Islet precursor cell (in vitro differentiated cells): ENCODE data around the gene POLR3H.
"Not testable (repeated sequence)": the region's sequence is repeated elsewhere in the genome, so short reads cannot be mapped to it uniquely, and the experiment has no call there.

Source experiments
- DNase-seq: peaks from one replicate; pipeline ENCODE4 v3.0.0-alpha.2; 2018

The POLR3H gene, protein sequence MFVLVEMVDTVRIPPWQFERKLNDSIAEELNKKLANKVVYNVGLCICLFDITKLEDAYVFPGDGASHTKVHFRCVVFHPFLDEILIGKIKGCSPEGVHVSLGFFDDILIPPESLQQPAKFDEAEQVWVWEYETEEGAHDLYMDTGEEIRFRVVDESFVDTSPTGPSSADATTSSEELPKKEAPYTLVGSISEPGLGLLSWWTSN

DNA sequence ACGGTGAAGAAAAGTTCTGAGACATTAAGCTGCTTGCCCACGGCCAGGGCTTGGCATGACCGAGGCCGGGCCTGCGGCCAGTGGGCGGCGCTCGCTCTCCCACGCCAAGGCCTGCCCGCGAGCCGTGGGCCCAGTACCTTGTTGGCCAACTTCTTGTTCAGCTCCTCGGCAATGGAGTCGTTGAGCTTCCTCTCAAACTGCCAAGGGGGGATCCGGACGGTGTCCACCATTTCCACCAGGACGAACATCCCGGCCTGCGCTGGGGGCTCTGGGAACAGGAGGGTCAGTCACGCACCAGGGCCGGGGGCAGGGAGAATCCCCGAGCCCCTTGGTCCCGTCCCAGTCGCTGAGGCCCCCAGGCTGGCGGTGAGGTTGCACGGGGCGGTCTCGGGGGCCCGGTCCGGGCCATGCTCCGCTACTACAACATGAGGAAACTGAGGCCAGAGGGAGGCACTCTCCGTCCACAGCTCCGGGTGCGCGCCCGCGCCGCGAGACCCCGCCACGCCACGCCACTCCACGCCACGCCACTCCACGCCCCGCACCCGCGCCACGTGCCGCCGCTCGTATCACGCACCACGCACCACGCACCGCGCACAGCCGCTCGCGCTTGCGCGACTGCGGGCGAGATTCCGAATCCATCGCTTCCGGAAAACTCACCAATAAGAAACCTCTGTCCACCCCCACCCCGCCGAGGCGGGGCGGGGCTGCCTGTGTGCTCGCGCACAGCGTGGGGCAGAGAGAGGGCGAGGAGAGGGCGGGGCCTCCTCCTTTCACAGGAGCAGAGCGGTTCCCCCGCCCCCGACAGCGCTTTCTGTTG, at the start of gene POLR3H:
POLR3H (minus strand) TSS at position 617 of the 817 bp plus-strand sequence; CDS start at position 248, 369 bp downstream.
- peak; percentile 99 for DNase-seq

DNA sequence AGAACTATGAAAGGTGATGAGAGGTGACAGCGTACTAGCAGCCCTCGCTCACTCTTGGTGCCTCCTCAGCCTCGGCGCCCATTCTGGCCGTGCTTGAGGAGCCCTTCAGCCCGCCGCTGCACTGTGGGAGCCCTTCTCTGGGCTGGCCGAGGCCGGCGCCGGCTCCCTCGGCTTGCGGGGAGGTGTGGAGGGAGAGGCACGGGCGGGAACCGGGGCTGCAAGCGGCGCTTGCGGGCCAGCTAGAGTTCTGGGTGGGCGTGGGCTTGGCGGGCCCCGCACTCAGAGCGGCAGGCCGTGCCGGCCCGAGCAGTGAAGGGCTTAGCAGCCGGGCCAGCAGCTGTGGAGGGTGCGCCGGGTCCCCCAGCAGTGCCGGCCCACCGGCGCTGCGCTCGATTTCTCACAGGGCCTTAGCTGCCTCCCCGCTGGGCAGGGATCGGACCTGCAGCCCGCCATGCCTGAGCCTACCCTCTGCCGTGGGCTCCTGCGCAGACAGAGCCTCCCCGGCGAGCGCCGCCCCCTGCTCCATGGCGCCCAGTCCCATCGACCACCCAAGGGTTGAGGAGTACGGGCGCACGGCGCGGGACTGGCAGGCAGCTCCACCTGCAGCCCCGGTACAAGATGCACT, 49.2 kb upstream of the POLR3H start:
- not testable (repeated sequence) for DNase-seq

DNA sequence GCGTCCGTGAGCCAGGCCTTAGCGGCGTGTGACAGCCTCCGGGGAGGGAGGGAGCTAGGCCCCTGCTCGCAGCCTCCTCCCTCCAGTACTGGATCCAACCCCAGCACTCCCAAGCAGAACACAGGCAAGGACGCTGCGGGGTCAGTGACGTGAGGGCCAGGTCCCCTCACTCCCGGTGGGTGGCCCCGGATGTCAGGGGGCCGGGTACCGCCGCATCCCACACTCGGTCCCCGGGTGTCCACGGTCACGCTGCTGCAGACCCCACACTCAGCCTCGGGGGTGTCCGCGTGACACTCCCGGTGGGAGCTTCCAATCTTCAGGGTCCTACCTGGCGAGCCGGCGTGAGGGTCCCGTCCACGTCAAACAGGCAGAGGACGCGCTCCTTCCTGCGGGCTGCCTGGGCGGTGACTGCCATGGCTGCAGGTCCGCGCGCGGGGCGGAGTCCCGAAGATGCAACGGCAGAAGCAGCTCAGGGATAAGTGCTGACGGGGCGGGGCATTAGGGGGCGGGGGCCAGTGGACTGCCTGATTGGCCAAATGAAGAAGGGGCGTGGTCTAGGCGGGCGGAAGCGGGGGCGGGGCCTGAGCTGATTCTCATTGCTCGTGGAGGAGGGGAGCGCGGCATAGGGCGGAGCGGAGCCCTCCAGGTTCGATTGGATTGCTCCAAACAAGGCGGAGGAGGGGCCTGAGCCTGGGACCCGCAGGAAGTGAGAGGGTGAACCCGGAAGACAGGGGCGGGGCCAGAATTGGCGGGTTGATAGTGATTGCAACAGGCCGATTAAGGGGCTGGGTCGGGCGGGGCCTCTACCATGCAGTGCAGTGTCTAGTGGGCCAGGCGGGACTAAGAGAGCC, 45.3 kb upstream of the POLR3H start, which contains the start of gene PMM1:
PMM1 (minus strand) TSS at position 450 of the 851 bp plus-strand sequence; CDS start at position 415, 35 bp downstream.
- peak; percentile 100 for DNase-seq

DNA sequence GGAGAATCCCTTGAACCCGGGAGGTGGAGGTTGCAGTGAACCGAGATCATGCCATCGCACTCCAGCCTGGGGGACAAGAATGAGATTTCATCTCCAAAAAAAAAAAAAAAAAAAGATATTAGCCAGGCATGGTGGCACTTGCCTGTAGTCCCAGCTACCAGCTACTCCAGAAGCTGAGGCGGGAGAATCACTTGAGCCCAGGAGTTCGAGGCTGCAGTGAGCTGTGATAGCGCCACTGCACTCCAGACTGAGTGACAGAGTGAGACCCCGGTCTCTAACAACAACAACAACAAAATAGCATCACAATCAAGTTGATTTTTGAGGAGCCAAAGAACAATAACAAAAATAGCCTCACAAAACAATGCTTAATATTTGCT, 43.1 kb upstream of the POLR3H start:
- no peak for DNase-seq

DNA sequence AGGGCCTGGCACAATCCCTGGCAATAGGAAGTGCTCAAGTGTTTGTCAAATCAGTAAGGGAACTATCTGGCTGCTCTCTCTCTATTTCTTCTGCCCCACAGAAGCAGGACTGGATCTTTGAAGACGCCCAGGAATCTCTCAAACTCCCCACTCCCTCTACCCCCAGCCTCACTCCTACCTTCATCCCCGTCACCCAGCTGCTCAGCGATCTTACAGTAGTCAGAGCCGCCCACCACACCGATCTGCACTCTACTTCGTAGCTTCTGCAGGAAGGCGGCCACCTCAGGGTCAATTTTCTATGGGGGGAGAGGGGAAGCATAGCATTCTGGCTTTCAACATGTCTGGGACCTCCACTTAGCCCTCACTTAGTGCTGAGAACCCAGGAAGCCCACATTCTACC, 41.6 kb upstream of the POLR3H start:
- no peak for DNase-seq

DNA sequence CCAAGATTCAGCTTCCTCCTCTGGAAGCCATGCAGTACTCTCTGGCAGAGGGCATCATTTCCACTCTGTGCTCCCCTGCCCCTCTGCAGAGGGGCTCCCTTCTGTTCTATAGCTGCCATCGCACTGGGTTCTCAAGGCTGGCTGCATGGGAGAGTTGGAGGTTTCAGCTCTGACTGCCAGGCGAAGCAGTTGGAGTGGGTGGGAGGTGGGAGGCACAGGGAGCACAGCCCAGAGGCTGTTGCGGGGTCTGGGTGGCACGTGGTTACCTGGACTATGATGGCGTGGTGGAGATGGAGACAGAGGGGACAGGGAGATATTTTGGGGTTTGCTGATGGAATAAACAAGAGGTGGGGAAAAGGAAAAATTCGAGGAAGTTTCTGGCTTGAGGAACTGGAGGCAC, 40.6 kb upstream of the POLR3H start:
- DNase-seq: no peak

DNA sequence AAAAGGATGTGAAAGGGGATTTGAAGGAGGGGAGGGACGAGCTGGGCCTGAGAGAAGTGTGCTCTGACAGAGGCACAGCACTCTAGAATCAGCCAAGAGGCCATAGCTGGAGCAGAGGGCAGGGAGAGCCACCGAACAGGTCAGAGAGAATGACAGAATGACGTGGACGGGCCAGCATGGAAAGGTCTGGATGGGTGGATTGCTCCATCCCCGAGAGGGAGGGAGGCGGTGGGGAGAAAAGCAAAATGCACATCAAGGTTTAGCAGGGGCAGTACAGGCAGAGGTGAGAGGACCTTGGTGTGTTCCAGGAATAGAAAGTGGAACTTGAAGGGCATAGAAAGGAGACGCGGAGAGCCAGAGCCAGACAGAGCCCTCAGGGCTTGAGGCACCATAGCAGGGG, 38.4 kb upstream of the POLR3H start:
- DNase-seq: no peak

DNA sequence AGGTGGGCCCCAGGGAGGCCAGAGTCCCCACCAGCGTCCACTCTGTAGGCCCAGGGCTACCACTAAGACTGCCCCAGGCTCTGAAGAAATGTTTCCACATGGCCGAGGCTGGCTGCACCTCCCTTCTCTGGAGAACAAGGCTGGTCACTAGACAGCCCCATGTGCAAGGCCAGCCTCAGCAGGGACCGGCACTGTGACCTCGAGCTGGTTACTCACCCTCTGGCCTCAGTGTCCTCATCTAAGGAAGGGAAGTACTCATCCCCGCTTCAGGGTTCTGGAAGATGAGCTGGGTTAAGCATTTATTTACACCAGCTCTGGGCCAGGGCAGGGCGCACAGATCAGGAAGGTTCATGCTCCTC, 35.7 kb upstream of the POLR3H start:
- no peak for DNase-seq

DNA sequence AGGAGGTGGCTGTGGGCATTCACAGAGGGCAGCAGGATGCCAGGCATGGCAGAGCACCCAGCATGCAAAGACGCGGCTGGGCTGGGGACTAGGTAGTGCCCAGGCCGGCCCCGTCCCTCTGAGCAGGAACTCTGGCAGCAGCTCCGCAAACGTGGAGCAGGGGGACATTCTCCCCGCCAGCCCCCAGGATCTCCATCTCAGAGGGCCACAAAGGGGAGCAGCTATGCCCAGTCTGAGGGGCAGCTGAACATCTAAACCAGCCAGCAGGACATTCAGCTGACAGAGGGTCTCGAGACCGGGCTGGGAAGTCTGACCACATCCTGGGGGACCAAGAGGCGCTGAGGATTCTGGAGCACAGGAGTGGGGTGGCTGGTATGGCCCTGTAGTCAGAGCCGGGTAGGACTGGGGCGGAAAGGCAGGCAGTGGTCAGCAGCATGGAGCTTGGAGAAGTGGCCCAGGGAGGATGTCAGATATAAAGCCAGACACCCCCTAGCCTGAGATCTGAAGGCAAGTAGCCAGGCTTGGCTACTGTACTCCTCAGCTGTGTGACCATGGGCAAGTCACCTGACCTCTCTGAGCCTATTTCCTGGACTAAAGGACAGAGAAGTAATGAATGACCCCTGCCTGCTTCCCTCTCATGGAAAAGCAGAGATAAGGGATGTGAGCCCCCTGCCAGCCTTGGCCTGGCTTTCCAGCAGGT, 35.2 kb upstream of the POLR3H start:
- DNase-seq: no peak

DNA sequence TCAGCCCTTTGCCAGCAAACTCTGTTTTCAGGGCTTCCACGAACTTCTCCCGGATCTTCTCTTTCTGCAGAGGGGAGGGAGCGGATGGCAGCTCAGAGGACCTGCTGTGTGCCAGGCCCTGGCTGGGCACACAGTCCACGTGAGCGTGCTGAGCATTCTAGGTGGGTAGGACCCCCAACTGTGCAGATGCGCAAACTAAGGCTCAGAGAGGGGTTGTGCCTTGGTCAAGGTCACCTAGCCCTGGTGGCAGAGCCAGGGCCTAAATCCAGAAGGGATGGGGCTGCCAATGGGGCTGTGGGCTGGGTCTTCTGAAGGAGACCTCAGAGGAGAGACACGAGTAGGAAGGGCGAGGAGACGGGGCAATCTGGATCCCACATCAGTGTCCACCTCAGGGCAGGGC, 34.5 kb upstream of the POLR3H start:
- DNase-seq: no peak

DNA sequence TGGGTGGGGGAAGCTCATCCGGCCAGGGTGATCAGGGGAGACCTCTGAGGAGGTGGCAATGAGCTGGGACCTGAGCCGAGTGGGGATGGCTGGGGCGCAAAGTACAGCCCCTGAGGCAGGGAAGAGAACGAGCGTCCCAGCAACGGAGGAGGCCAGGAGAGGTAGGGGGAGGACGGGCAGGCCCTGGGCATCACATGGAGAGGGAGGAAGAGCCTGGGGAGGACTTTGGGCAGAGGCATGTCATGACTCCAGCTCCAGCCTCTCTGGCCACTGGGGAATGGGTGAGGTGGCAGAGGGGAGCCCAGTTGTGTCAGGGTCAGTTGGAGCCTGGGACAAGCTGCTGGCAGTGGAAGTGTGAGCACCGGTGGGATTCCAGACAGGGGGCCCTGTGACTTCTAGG, 33.8 kb upstream of the POLR3H start:
- no peak for DNase-seq

DNA sequence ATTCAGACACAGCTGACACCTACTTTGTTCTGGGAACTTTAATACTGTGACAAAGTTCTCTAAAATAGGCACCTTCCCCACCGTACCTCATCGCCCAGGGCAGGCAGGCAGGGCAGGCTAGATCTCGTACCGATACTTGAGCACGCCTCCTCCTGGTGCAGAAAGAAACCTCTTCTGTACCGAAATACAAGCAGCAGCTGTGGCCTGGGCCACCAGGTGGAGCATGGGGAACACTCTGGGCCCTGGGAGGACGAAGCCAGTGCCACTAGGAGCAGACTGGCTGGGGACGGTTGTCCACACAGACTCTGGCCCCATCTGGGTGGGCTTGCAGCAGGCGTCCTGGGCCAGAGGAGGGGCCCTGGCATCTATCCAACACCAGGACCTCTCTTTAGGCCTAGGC, 32.6 kb upstream of the POLR3H start:
- peak; percentile 90 for DNase-seq

DNA sequence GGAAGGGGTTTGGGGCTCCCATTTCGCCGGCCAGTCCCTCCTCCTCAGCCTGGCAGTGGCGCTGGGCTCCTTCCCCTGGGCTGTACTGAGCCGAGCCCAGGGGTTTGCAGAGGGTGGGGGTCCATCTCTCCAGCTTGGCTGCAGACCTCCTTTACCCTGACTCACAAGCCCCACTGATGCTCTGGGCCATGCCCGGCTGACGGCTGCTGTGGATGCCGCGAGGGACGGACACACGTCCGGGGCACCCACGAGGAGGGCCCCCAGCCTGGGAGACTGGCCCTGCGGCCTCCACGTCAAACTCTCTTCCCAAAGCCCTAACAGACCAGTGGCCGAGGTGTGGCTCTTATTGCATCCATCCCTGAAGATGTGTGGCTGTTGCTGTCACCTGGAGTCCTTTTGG, 31.3 kb upstream of the POLR3H start:
- no peak for DNase-seq

DNA sequence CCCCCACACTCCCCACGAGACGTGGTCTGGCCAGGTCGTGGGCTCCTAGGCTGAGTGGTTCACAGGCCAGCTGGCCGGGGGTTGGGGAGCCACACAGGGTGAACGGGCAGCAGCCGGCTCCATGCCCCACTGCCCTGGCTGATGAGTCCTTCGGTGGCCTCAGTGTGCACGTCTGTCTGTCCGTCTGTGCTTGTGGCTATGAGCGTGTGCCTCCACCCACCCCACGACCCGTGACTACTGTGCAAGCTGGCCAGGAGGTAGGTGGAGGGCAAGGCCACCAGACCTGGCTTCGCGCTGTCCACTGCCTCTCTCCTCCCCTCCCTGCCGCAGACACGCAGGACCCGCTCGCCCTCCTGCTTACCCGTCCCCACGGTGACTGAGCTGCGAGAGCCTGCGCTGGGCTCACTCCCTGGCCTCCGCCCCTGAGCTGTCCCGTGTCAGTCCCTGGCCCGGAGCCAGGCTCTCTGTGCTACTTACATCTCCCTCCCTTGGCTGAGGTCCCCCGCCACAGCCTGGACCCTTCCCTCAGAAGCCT, 30.6 kb upstream of the POLR3H start:
- DNase-seq: no peak

DNA sequence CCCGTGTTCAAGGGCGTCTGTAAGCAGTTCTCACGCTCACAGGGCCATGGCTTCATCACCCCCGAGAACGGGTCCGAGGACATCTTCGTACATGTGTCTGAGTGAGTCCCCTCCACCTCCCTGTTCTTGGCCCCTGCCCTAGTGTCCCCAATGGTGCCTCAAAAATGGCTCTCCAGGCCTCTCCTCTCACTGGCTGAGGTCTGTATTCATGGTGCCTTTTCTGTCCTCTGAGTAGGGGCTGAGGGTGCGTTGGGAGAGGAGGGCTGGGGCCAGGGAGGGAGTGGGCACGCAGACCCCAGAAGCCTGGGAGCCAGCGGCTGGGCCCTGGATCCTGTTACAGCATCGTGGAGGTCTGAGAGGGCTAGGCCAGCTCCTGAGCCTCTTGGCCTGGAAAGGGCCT, 29.4 kb upstream of the POLR3H start:
- DNase-seq: no peak

DNA sequence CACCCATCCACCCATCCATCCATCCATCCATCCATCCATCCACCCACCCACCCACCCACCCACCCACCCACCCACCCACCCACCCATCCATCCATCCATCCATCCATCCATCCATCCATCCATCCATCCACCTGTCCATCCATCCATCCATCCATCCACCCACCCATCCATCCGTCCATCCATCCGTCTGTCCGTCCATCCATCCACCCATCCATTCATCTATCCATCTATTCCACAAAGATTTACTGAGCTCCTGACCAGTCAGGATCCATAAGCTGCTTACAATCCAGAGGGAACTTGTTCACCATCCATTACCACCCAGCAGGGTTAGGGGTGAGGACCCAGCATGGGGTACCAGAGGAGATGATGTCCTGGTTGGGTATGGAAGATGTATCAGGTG, 28.0 kb upstream of the POLR3H start:
- not testable (repeated sequence) for DNase-seq

DNA sequence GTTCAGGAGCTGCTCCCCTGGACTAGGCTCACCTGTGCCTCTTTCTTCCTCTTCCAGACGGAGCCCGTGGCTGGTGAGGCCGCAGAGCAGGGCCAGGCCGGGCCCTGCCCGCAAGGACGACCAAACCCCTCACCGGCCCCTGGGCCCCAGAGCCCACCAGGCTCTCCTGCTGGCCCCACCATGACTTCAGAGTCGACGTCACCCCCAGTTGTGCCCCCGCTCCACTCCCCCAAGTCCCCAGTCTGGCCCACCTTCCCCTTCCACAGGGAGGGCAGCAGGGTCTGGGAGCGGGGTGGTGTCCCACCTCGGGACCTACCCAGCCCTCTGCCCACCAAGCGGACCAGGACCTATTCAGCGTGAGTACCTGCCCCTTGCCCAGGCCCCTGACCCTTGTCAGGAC, 27.5 kb upstream of the POLR3H start:
- no peak for DNase-seq

DNA sequence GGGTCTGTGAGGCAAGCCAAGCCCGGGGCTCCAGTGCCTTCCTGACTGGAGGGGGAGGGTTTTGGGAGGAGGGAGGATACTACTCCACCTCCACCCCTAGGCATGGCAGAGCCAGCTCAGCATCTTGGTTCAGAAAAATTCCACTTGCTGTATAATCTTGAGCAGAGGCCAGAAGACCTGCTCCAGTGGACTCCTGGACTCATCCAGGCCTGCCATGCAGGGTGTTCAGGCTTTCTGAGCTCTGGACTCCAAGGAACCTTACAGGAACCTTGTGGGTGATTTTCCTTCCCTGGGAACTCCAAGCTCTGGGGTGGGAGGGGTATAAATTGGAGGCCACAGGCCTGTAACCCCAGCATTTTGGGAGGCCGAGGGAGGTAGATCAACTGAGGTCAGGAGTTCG, 26.0 kb upstream of the POLR3H start:
- DNase-seq: no peak

DNA sequence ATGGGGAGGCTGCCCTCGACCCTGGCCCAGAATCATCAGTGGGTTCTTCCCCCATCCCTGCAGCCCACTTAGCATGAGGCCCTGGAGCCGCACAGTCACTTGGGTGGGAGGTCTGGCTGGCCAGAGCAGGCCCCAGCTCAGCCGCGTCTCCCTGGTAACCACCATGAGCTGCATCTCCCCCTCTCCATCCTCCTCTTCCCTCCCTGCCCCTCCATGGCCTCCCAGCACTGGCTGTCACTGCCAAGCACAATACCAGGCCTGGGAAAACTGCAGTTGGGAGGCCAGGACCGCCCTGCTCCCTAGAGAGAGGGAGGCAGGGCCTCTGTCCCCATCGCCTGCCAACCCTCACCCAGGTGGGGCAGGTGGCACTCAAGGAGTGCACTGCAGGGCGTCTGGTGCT, 24.5 kb upstream of the POLR3H start:
- DNase-seq: no peak

DNA sequence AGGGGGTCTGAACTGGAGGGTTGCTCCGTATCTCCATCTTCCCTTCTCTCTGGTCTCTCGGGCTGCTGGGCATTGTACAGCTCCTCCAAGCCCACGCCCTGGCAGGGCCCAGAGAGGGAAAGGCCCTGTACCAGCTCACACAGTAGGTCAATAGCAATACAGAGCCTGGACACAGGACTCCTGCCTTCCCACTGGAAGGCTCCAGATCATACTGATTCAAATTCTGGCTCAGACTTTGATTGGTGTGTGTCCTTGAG, 23.2 kb upstream of the POLR3H start:
- DNase-seq: no peak

DNA sequence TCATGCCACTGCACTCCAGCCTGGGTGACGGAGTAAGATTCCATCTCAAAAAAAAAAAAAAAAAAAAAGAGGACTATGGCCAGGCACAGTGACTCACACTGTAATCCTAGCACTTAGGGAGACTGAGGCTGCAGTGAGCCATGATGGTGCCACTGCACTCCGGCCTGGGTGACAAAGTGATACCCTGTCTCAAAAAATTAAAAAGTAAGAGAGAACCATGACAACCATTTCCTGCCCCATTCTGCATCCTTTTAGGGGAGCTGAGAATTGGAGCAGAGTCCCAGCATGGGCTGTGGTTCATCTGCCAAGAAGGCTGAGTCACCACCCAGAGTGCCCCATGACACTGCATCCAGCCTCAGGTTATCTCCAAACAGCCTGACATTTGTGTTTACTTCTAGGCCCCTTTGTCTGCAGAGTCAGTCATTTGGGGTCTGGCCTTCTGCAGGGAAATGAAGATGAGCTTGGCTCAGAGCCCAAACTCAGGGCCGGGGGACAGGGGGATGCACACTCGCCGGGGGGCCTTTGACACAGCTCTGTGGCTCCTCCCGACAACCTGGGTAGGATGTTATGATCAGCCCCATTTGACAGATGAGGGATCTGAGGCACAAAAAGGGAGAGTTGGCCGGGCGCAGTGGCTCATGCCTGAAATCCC, 21.3 kb upstream of the POLR3H start:
- DNase-seq: peak; percentile 93

DNA sequence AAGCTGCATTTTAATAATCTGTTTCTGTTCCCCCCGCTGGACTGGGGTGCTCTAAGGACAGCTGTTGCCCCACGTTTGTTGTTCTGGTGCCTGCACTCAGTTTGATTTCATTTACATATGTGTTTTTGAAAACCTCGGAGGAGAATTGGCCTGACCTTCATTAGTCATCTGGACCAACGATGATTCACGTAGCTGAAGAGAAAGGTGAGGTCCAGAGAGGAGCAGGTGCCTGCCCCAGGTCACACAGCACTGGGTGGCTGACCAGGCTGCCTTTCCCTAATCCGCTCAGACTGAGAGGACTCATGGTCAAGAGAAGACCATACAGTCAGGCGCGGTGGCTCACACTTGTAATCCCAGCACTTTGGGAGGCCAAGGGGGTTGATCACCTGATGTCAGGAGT, 20.3 kb upstream of the POLR3H start:
- DNase-seq: no peak
